Activated naive CD8-positive, alpha-beta T cell treated with anti-CD3 and anti-CD28 coated beads, Interleukin-2, amount 10 ng/mL, durations not matched to agents 7 days and 5 days (primary cell): ENCODE data around the gene ZNRF1. TPM values are rescaled to one million over a fixed set of nuclear protein-coding genes. Genes with fewer than 3 reads are reported as not detected.

ENCODE experiments used
- ATAC-seq: fragments of 150-1000 bp; cut with Tn5 transposase; one replicate; pipeline ENCODE4 v1.10.0; 2021; ENCODE audit warnings: low read depth, moderate library complexity
- POLR2A ChIA-PET: fragments of 350-600 bp; sonication (Branson Sonifier 250); formaldehyde crosslinking; loops from one replicate; lab custom pipeline; 2021; ENCODE audit warnings: antibody characterized with exemption; lab: Charles Lee
- DNase-seq: peaks from one replicate; pipeline ENCODE4 v3.0.0; 2021
- H3K27ac Mint-ChIP-seq: one replicate; pipeline ENCODE4 v1.8.0; 2022; ENCODE audit warnings: mild to moderate bottlenecking, mixed read lengths
- H3K27me3 Mint-ChIP-seq: one replicate; pipeline ENCODE4 v1.8.0; 2022; ENCODE audit warnings: mild to moderate bottlenecking, moderate library complexity, mixed read lengths
- H3K36me3 Mint-ChIP-seq: one replicate; pipeline ENCODE4 v1.8.0; 2021; ENCODE audit warnings: mild to moderate bottlenecking, mixed read lengths
- H3K4me1 Mint-ChIP-seq: one replicate; pipeline ENCODE4 v1.8.0; 2021; ENCODE audit warnings: mixed read lengths
- H3K4me3 Mint-ChIP-seq: one replicate; pipeline ENCODE4 v1.8.0; 2022; ENCODE audit warnings: mild to moderate bottlenecking, moderate library complexity, mixed read lengths
- H3K9me3 Mint-ChIP-seq: one replicate; pipeline ENCODE4 v1.8.0; 2021; ENCODE audit warnings: mixed read lengths
- total RNA-seq, 2 experiments: library from RNA; stranded (reverse); gene quantifications; one replicate each; pipeline ENCODE4 v1.2.3, GENCODE V29; 2021

ZNRF1 gene
- total RNA-seq, 2 experiments from 2014 or later: 8.2 to 9.0 TPM

DNA sequence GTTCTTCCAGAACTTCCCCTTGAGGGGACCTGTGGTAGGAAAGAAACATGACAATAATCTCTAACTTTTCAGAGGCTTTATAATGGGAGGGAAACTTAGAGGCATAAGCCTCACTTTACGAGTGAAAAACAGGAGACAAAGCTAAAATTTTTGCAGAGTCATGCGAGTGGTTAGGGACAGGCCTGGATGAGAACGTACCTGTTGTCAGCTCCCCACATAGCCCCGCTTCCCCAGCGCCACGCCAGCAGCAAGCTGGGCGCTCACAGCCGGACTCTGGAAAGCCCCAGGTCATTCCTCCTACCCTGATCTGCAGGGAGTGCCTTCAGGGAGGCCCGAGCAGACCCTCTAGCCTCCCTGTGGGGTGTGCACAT, 64.1 kb downstream of the ZNRF1 start:
- H3K9me3 Mint-ChIP-seq: no peaks in the 10 kb centered on the region

DNA sequence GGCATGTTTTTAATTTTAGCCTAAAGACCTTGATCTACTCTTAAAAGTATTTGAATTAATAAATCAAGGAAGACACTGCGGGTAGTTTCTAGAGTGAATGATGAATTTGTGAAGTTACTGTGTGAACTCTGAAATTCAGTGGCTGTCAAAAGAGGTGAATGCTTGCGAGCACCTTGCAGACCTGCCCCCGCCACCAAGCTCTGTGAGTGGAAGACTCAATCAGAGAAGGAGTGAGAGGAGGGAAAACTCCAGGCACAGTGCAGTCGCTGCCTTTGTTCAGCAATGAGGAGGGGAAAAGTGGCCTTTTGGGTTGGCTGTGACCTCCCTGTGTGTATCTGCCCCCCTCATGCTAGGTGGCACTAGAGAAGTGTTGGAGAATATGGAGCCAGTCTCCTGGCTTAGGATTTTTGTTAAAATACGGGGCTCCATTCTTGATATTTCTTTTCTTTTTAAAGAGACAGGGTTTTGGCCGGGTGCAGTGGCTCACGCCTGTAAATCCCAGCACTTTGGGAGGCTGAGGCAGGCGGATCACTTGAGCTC, 64.8 kb downstream of the ZNRF1 start:
- Mint-ChIP-seq H3K4me3 (no peak overlapping the region), H3K27ac (no peak overlapping the region), H3K27me3 (peaks cover 4% of the 10 kb centered on the region), H3K36me3 (no peaks in the 10 kb centered on the region), H3K4me1 (peaks cover 24% of the 10 kb centered on the region), H3K9me3 (no peaks in the 10 kb centered on the region)
- DNase-seq (no peak), ATAC-seq (no peak)
- POLR2A ChIA-PET: interaction anchor here (0.9 to 1.7 kb wide), 2 partner anchors 11 to 65 kb away, joined by 3 to 9 read pairs; partner anchors contain the start of gene ZNRF1

More for the DNA sequence above, 64.1 kb downstream of the ZNRF1 start:
- Mint-ChIP-seq H3K36me3 (no peaks in the 10 kb centered on the region), H3K27ac (peak overlapping the region; percentile 35), H3K4me1 (peaks cover 24% of the 10 kb centered on the region), H3K27me3 (peaks cover 4% of the 10 kb centered on the region), H3K4me3 (no peak overlapping the region)
- POLR2A ChIA-PET: no interaction called here
- DNase-seq (no peak), ATAC-seq (no peak)

DNA sequence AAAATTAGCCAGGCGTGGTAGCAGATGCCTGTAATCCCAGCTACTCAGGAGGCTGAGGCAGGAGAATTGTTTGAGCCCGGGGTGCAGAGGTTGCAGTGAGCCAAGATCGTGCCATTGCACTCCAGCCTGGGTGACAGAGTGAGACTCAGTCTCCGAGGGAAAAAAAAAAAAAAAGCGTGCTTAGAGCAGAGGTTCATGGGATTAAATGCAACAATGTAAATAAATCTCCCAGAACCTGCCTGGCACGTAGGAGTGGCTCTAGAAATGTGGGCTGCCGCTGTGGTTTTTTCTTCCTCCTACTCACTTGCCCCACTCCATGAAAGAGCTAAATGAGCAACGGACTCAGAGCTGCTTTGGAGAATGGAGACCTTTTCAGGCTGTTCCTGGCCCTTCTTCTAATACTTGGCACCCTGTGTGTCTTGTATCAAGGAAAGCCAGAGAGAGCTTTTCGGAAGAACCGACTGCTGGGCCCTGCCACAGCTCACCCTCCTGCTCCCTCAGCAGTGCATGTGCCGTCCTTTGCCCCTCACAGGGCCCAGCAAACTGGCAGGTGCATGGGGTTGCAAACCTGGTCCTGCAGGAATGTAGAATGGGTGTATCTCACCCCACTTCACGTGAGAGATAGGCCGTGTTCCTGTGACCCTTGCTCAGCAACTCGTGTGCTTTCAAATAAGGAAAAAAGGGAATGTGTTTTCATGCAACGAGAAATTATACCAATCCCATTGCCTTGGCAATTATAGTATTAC, 65.8 kb downstream of the ZNRF1 start:
- Mint-ChIP-seq H3K36me3 (no peaks in the 10 kb centered on the region), H3K27me3 (peaks cover 4% of the 10 kb centered on the region), H3K9me3 (no peaks in the 10 kb centered on the region), H3K27ac (peak overlapping the region; percentile 75), H3K4me3 (peak overlapping the region; percentile 53), H3K4me1 (peaks cover 24% of the 10 kb centered on the region)
- ATAC-seq (peak; percentile 48), DNase-seq (peak; percentile 48)
- POLR2A ChIA-PET: interaction anchor here (0.6 to 1.7 kb wide), 3 partner anchors 10 to 398 kb away, joined by 3 to 9 read pairs (median 3); partner anchors contain the start of genes RFWD3 and ZNRF1

GRCh38 chr16:75065149-75065505, 66.3 kb downstream of the ZNRF1 start:
- H3K4me1 Mint-ChIP-seq: peaks cover 26% of the 10 kb centered on the region
- peak overlapping the region; percentile 53 for H3K4me3 Mint-ChIP-seq
- peak overlapping the region; percentile 75 for H3K27ac Mint-ChIP-seq
- H3K9me3 Mint-ChIP-seq: no peaks in the 10 kb centered on the region
- H3K36me3 Mint-ChIP-seq: no peaks in the 10 kb centered on the region
- ATAC-seq: peak; percentile 87
- peaks cover 7% of the 10 kb centered on the region for H3K27me3 Mint-ChIP-seq
- POLR2A ChIA-PET: interaction anchor here (0.6 to 1.7 kb wide), 2 partner anchors 10 to 398 kb away, joined by 3 to 9 read pairs; partner anchors contain the start of gene RFWD3
- peak; percentile 38 for DNase-seq

DNA sequence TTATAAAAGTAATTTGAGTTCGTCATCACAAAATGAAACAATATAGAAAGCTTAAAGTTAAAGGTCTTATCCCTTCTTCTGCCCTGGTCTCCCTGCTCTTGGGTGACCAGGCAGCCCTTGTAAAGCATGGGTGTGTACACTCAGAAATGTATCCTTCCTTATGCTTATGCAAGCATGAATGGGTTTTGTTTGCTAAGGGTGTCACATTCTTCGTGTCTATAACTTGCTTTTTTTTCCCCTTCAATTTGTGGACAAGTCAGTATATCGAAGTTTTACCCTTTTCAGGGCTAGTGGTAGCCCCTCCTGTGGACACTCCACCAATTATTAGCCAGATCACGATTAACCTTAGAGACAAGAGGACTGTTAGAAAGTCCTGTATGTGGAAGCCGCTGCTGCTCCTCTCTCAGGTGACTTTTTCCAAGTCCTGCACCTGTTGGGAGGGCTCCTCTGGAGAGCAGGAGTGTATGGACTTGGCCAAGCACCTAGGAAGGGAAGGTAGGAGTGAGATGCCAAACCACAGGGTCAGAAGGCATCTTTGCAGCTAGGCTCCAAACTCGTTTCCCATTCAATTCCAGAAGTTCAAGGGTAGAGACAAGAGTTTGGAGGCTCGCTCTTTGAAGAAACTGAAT, 66.8 kb downstream of the ZNRF1 start:
- POLR2A ChIA-PET: interaction anchor here (0.6 to 1.7 kb wide), 2 partner anchors 9 to 399 kb away, joined by 3 to 9 read pairs; partner anchors contain the start of gene RFWD3
- DNase-seq: no peak
- no peak overlapping the region for H3K27ac Mint-ChIP-seq
- no peak for ATAC-seq
- H3K36me3 Mint-ChIP-seq: no peaks in the 10 kb centered on the region
- peaks cover 26% of the 10 kb centered on the region for H3K4me1 Mint-ChIP-seq
- H3K4me3 Mint-ChIP-seq: no peak overlapping the region
- H3K9me3 Mint-ChIP-seq: no peaks in the 10 kb centered on the region
- peaks cover 7% of the 10 kb centered on the region for H3K27me3 Mint-ChIP-seq

DNA sequence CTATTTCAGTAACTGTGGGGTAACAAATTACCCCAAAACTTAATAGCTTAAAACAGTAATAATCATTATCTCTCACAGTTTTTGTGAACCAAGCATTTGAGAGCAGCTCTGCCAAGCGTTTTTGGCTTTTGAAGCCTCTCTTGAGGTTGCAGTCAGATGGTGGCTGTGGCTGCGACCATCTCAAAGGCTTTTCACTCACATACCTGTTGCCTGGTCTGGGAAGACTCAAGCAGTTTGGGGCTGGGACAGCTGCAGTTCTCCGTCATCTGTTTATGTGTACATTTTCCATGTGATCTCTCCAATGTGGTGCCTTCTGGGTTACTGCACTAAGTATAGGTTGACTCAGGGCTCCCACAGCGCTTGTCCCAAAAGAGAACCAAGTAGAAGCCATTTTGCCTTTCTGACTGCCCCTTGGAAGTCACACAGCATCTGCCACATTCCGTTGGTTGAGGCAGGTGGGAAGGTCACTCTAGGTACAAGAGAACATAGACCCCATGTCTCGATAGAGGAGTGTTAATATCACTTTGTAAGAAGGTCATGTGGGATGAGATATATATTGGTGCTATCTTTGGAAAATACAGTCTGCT, 68.1 kb downstream of the ZNRF1 start:
- POLR2A ChIA-PET: no interaction called here
- Mint-ChIP-seq H3K36me3 (no peaks in the 10 kb centered on the region), H3K27ac (no peak overlapping the region), H3K4me3 (no peak overlapping the region), H3K4me1 (peaks cover 27% of the 10 kb centered on the region), H3K9me3 (no peaks in the 10 kb centered on the region), H3K27me3 (peaks cover 7% of the 10 kb centered on the region)
- DNase-seq: no peak
- ATAC-seq: no peak

GRCh38 chr16:75068085-75069031, 69.5 kb downstream of the ZNRF1 start:
- Mint-ChIP-seq H3K36me3 (no peaks in the 10 kb centered on the region), H3K9me3 (no peaks in the 10 kb centered on the region), H3K4me1 (peaks cover 29% of the 10 kb centered on the region), H3K4me3 (no peak overlapping the region), H3K27ac (no peak overlapping the region), H3K27me3 (peaks cover 7% of the 10 kb centered on the region)
- ATAC-seq (no peak), DNase-seq (no peak)
- POLR2A ChIA-PET: interaction anchor here (0.6 kb wide), 1 partner anchor 69 kb away, joined by 3 read pairs; no protein-coding TSS in a partner anchor

GRCh38 chr16:75070012-75070841, 71.4 kb downstream of the ZNRF1 start:
- peaks cover 5% of the 10 kb centered on the region for H3K27me3 Mint-ChIP-seq
- peaks cover 24% of the 10 kb centered on the region for H3K4me1 Mint-ChIP-seq
- no peak overlapping the region for H3K4me3 Mint-ChIP-seq
- H3K27ac Mint-ChIP-seq: no peak overlapping the region
- no peak for DNase-seq
- no peaks in the 10 kb centered on the region for H3K36me3 Mint-ChIP-seq
- H3K9me3 Mint-ChIP-seq: no peaks in the 10 kb centered on the region
- no peak for ATAC-seq
- POLR2A ChIA-PET: no interaction called here

GRCh38 chr16:75071621-75072020, 72.8 kb downstream of the ZNRF1 start:
- H3K27ac Mint-ChIP-seq: no peak overlapping the region
- no peak for DNase-seq
- H3K36me3 Mint-ChIP-seq: peaks cover 3% of the 10 kb centered on the region

DNA sequence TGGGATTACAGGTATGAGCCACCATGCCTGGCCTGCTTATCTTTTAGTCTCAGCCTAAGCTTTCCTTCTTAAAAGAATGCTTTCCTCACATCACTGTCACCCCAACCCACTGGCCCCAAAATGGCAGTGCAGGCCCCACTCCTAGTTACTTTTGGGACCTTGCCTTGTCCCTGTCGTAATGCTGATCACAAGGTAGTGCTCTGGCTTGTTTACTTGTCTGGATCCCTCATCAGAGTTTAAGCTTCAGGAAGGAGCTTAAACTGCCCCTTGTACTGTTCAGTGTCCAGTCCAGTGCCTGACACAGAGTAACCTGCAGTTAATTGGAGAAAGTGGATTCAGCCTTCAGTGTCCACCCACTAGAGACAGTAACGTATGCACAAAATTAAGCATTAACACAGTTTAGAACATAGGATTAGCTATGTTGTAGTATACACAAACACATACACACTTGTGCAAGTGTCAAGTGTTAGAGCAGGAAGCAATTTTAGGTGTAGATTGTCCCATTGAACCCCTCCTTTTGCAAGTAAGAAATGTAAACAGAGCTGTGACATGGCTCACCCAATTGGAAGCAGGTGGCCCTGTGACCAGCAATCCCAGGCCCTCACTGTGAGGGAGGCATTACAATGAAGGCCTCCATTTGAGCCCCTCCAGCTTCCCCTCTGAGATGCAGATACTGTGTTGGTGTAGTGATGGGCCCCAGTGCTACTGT, 73.6 kb downstream of the ZNRF1 start:
- H3K27me3 Mint-ChIP-seq: peaks cover 3% of the 10 kb centered on the region
- POLR2A ChIA-PET: no interaction called here
- ATAC-seq (no peak), DNase-seq (no peak)
- no peaks in the 10 kb centered on the region for H3K9me3 Mint-ChIP-seq
- no peak overlapping the region for H3K27ac Mint-ChIP-seq
- peaks cover 3% of the 10 kb centered on the region for H3K36me3 Mint-ChIP-seq
- H3K4me3 Mint-ChIP-seq: no peak overlapping the region
- peaks cover 30% of the 10 kb centered on the region for H3K4me1 Mint-ChIP-seq

More at GRCh38 chr16:75071621-75072020, 72.8 kb downstream of the ZNRF1 start:
- no peak for ATAC-seq
- peaks cover 5% of the 10 kb centered on the region for H3K27me3 Mint-ChIP-seq
- POLR2A ChIA-PET: no interaction called here
- H3K4me1 Mint-ChIP-seq: peaks cover 29% of the 10 kb centered on the region
- no peak overlapping the region for H3K4me3 Mint-ChIP-seq
- no peaks in the 10 kb centered on the region for H3K9me3 Mint-ChIP-seq

DNA sequence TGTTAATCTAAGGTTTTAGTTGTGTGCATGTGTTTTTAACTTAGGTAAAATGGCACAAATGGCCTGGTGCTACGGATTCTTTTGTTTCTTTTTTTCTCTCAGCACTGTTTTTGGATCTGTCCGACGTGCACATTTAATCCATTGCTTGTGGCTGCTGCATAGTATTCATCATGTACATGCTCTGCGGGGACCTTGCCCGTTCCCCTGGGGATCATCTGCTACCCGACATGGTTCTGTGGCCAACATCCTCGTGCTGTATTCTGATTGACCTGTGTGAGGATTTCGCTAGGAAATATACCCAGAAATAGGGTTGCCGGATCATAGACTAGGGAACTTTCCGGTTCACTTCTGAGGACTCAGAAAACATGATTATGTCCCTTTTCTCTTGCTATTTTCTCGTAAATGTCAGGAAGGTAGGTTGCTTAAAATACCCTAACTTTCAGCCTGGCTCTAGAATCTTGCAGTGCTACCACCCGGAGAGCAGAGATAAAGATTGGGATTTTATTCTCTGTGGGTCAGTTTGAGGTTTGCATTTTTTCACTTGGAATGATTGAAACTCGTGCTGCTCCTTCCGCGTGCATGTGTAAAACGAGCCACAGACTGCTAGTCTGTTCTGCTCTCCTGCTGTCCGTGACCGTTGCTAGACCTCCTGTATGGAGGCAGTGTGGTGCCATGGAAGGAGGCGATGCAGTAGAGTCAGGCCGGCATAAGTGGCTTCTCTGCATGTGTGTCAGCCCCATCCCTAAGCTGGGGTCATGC, 74.9 kb downstream of the ZNRF1 start:
- H3K36me3 Mint-ChIP-seq: peaks cover 8% of the 10 kb centered on the region
- H3K9me3 Mint-ChIP-seq: peaks cover 2% of the 10 kb centered on the region
- peaks cover 3% of the 10 kb centered on the region for H3K27me3 Mint-ChIP-seq
- no peak overlapping the region for H3K27ac Mint-ChIP-seq
- ATAC-seq: no peak
- peaks cover 34% of the 10 kb centered on the region for H3K4me1 Mint-ChIP-seq
- POLR2A ChIA-PET: interaction anchor here (0.7 to 2.0 kb wide), 5 partner anchors 9 to 89 kb away, joined by 3 to 9 read pairs (median 8); partner anchors contain the start of gene WDR59
- H3K4me3 Mint-ChIP-seq: peak overlapping the region; percentile 2
- no peak for DNase-seq
